Loucy (cell line): ENCODE data around the gene PPARG.

Experiments used
- H2AFZ ChIP-seq: fragments of 200-600 bp; sonication (generic); 2 replicates; pipeline ENCODE4 v1.6.0; 2016; ENCODE audit warnings: antibody characterized with exemption, mild to moderate bottlenecking, low read length, moderate library complexity
- H3F3A ChIP-seq: fragments of 200-600 bp; 2 replicates; pipeline ENCODE4 v1.6.0; 2016; ENCODE audit warnings: antibody characterized with exemption, low read depth, mild to moderate bottlenecking
- H3K27me3 ChIP-seq: fragments of 200-600 bp; sonication (generic); 2 replicates; pipeline ENCODE4 v1.6.1; 2014; ENCODE audit warnings: low read length, mild to moderate bottlenecking; ENCODE audit not compliant: insufficient read depth, poor library complexity, severe bottlenecking
- H3K36me3 ChIP-seq: fragments of 200-600 bp; sonication (generic); 2 replicates; pipeline ENCODE4 v1.6.1; 2016; ENCODE audit warnings: low read length; ENCODE audit not compliant: insufficient read depth
- H3K4me1 ChIP-seq: fragments of 200-600 bp; sonication (generic); 2 replicates; pipeline ENCODE4 v1.5.1; 2014; ENCODE audit warnings: low read length, mild to moderate bottlenecking; ENCODE audit not compliant: insufficient read depth, poor library complexity, severe bottlenecking
- H3K4me2 ChIP-seq: fragments of 200-600 bp; sonication (generic); 2 replicates; pipeline ENCODE4 v1.6.0; 2014; ENCODE audit warnings: antibody characterized with exemption, low read length, low read depth, mild to moderate bottlenecking; ENCODE audit not compliant: poor library complexity, severe bottlenecking
- H3K4me3 ChIP-seq: fragments of 200-600 bp; sonication (generic); 2 replicates; pipeline ENCODE4 v1.5.1; 2014; ENCODE audit warnings: low read length, mild to moderate bottlenecking, mixed read lengths; ENCODE audit not compliant: poor library complexity, severe bottlenecking
- H3K79me2 ChIP-seq: fragments of 200-600 bp; sonication (generic); 2 replicates; pipeline ENCODE4 v1.6.1; 2014; ENCODE audit warnings: low read length; ENCODE audit not compliant: insufficient read depth
- H3K9ac ChIP-seq: fragments of 200-600 bp; sonication (generic); 2 replicates; pipeline ENCODE4 v1.6.0; 2014; ENCODE audit warnings: mild to moderate bottlenecking, low read depth, low read length, moderate library complexity; ENCODE audit not compliant: poor library complexity, severe bottlenecking
- H3K9me2 ChIP-seq: fragments of 200-600 bp; sonication (generic); replicated peaks from 2 replicates; pipeline ENCODE4 v1.6.1; 2016; ENCODE audit warnings: low read depth, low read length, mixed read lengths
- H3K9me3 ChIP-seq: fragments of 200-600 bp; sonication (generic); 2 replicates; pipeline ENCODE4 v1.6.1; 2014; ENCODE audit warnings: mild to moderate bottlenecking, antibody characterized with exemption, low read length, low read depth; ENCODE audit not compliant: insufficient read depth
- H4K20me1 ChIP-seq: fragments of 200-600 bp; sonication (generic); 2 replicates; pipeline ENCODE4 v1.6.0; 2014; ENCODE audit warnings: antibody characterized with exemption, low read length, mild to moderate bottlenecking; ENCODE audit not compliant: insufficient read depth, poor library complexity, severe bottlenecking
- EZH2phosphoT487 ChIP-seq: fragments of 200-600 bp; IDR thresholded peaks from 2 replicates; pipeline ENCODE4 v1.6.1; 2018; ENCODE audit warnings: antibody characterized with exemption, mild to moderate bottlenecking, moderate library complexity, borderline replicate concordance
- TF ChIP-seq, protein P1 (sequence below): fragments of 200-600 bp; sonication (generic); conservative IDR thresholded peaks from 2 replicates; pipeline ENCODE4 v1.5.1; 2014; ENCODE audit warnings: mild to moderate bottlenecking, antibody characterized with exemption, low read length

PPARG gene

DNA sequence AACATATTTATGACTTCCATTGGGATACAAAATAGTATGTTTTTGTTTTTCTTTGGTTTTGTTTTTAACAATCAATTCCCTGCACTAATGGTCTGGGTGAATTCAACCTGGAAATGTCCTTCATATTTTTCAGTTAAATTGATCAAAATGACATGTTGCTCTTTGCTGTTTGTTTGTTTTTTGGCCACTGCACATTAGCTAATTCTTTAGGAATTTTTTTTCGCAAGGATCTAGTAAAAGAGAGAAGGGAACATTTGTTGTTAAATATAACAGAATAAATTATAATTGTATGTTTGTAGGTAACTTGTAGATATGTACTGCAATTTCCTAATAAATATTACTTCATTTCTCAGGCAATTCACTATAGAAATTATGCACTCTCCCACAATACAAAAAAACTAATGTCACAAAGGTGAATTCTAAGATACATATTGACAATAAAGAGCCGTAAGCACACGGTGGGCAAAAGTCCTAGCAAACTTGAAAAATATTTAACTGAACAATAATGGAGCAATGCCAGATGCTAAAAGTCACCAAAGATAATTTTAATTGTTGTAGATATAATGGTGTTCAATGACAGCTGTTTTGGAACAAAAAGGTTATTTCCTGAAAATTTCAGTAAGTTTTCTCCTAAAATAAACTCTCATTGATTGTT is 21.4 kb upstream of the PPARG start:
- no peak overlapping the region for H3K4me3 ChIP-seq
- no peaks in the 10 kb centered on the region for H3K36me3 ChIP-seq
- TF ChIP-seq, protein P1, sequence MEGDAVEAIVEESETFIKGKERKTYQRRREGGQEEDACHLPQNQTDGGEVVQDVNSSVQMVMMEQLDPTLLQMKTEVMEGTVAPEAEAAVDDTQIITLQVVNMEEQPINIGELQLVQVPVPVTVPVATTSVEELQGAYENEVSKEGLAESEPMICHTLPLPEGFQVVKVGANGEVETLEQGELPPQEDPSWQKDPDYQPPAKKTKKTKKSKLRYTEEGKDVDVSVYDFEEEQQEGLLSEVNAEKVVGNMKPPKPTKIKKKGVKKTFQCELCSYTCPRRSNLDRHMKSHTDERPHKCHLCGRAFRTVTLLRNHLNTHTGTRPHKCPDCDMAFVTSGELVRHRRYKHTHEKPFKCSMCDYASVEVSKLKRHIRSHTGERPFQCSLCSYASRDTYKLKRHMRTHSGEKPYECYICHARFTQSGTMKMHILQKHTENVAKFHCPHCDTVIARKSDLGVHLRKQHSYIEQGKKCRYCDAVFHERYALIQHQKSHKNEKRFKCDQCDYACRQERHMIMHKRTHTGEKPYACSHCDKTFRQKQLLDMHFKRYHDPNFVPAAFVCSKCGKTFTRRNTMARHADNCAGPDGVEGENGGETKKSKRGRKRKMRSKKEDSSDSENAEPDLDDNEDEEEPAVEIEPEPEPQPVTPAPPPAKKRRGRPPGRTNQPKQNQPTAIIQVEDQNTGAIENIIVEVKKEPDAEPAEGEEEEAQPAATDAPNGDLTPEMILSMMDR, result no peak
- TF ChIP-seq EZH2phosphoT487, result no peak
- no peaks in the 10 kb centered on the region for H3K9me3 ChIP-seq
- H3K9me2 ChIP-seq, result no peaks in the 10 kb centered on the region
- no peak overlapping the region for H2AFZ ChIP-seq
- H3F3A ChIP-seq, result no peaks in the 10 kb centered on the region
- H3K9ac ChIP-seq, result no peak overlapping the region
- no peaks in the 10 kb centered on the region for H3K4me1 ChIP-seq
- no peaks in the 10 kb centered on the region for H4K20me1 ChIP-seq
- H3K4me2 ChIP-seq, result no peak overlapping the region
- H3K79me2 ChIP-seq, result no peaks in the 10 kb centered on the region
- no peaks in the 10 kb centered on the region for H3K27me3 ChIP-seq

DNA sequence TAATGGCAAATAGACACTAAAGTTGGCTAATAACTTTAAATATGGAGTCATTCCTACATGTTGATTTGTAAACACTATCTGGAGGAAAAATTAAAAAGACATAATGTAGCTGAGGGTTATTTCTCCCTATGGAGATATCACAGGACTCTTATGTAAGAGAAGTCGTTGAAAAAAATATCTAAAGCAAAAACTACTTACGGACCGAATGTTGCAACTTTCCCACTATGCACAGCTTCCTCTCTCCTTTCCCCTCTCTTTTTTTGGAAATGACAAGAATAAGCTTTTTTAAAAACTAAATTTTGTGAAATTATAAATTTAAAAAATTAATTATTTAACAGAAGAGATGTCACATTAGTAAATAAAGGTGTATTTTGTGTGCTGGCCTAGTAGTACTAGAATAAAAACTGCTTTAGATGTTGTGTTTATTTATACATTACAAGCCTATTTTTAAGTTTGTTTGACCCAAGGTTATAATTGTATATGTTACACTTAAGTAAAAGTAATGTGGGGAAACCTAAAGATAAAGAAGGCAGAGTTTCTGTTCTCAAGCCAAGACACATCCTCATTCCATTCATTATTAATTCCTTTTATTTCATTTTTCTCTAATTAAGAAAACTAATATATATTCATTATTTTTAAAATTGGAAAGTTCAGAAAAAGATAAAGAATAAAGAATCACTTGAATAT is 20.7 kb upstream of the PPARG start:
- Histone ChIP-seq H3K4me1 (no peaks in the 10 kb centered on the region), H3K4me2 (no peak overlapping the region), H3K36me3 (no peaks in the 10 kb centered on the region), H3K9ac (no peak overlapping the region), H3K9me2 (no peaks in the 10 kb centered on the region), H3K9me3 (no peaks in the 10 kb centered on the region), H3K79me2 (no peaks in the 10 kb centered on the region), H3F3A (no peaks in the 10 kb centered on the region), H2AFZ (no peak overlapping the region), H3K4me3 (no peak overlapping the region), H3K27me3 (no peaks in the 10 kb centered on the region), H4K20me1 (no peaks in the 10 kb centered on the region)
- TF ChIP-seq, protein P1, result no peak
- no peak for TF ChIP-seq EZH2phosphoT487

DNA sequence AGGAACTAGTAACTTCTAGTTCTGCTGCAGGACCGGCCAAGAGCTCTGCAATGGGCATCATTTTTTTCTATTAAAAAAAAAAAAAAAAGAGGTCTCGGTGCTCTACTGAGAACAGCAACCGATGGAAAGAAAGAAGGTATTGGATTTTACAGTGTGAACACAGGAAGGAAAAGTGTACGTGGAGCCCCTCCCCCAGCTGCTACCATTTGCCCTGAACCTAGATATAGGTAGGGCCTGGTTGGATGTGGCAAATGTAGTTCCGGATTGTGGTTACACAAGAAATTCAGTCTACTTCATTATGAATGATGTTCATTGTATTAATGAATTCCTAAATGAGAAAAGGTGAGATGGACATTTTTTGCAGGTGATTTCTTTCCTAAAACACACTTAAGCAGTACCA is 17.9 kb upstream of the PPARG start:
- H3F3A ChIP-seq, result no peaks in the 10 kb centered on the region
- no peak overlapping the region for H2AFZ ChIP-seq
- H3K4me3 ChIP-seq, result no peak overlapping the region
- no peaks in the 10 kb centered on the region for H3K4me1 ChIP-seq
- no peak overlapping the region for H3K4me2 ChIP-seq
- H3K9me3 ChIP-seq, result no peaks in the 10 kb centered on the region
- no peak overlapping the region for H3K9ac ChIP-seq
- no peak for TF ChIP-seq EZH2phosphoT487
- no peaks in the 10 kb centered on the region for H3K36me3 ChIP-seq
- no peaks in the 10 kb centered on the region for H4K20me1 ChIP-seq
- H3K27me3 ChIP-seq, result no peaks in the 10 kb centered on the region
- no peaks in the 10 kb centered on the region for H3K9me2 ChIP-seq
- no peaks in the 10 kb centered on the region for H3K79me2 ChIP-seq
